ENCODE measurements around the gene SLCO3A1.

DNA sequence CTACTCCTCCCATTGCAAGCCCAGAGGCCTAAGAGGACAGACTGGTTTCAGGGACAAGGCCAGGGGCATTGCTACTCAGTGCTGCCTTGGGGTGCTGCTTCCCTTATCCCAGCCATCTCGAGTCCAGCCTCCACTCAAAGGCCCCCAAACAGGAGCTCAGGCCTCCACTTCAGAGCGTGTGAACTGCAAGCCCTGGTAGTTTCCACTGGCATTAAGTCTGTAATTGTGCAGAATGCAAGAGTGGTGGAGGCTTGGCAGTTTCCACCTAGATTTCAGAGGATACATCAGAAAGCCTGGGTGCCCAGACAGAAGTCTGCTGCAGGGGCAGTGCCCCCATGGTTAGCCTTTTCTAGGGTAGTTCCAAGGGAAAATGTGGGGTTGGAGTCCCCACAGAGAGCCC, 347.4 kb downstream of the SLCO3A1 start:
- TF ChIP-seq, protein P1, sequence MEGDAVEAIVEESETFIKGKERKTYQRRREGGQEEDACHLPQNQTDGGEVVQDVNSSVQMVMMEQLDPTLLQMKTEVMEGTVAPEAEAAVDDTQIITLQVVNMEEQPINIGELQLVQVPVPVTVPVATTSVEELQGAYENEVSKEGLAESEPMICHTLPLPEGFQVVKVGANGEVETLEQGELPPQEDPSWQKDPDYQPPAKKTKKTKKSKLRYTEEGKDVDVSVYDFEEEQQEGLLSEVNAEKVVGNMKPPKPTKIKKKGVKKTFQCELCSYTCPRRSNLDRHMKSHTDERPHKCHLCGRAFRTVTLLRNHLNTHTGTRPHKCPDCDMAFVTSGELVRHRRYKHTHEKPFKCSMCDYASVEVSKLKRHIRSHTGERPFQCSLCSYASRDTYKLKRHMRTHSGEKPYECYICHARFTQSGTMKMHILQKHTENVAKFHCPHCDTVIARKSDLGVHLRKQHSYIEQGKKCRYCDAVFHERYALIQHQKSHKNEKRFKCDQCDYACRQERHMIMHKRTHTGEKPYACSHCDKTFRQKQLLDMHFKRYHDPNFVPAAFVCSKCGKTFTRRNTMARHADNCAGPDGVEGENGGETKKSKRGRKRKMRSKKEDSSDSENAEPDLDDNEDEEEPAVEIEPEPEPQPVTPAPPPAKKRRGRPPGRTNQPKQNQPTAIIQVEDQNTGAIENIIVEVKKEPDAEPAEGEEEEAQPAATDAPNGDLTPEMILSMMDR (conservative IDR thresholded peaks at IDR 0.05; ENCODE audit: low read length): no peak
- TF ChIP-seq EZH2phosphoT487 (IDR thresholded peaks at IDR 0.05; ENCODE audit: borderline replicate concordance, low read depth, low read length): no peak
